Astrocyte of the spinal cord (primary cell): Measurements from ENCODE around the gene EEPD1.
"Not testable (repeated sequence)": the region's sequence is repeated elsewhere in the genome, so short reads cannot be mapped to it uniquely, and the experiment has no call there.

Source experiments
- DNase-seq: peaks from one replicate; pipeline ENCODE4 v3.0.0; 2011; ENCODE audit warnings: low read depth, low spot score
- H3K4me3 ChIP-seq: 2 replicates; pipeline ENCODE4 v1.5.1; 2011; ENCODE audit warnings: low read depth, mild to moderate bottlenecking, low read length, moderate library complexity
- in situ Hi-C: cut with HindIII; loops from 2 replicates; pipeline ENCODE4 v1.10.0; 2017; ENCODE audit warnings: low sequenced_read_pairs
- TF ChIP-seq, protein P1 (sequence below): IDR thresholded peaks from 2 replicates; pipeline ENCODE4 v1.5.1; 2012; ENCODE audit warnings: low read depth, mild to moderate bottlenecking, low read length, inconsistent platforms

Gene EEPD1

DNA sequence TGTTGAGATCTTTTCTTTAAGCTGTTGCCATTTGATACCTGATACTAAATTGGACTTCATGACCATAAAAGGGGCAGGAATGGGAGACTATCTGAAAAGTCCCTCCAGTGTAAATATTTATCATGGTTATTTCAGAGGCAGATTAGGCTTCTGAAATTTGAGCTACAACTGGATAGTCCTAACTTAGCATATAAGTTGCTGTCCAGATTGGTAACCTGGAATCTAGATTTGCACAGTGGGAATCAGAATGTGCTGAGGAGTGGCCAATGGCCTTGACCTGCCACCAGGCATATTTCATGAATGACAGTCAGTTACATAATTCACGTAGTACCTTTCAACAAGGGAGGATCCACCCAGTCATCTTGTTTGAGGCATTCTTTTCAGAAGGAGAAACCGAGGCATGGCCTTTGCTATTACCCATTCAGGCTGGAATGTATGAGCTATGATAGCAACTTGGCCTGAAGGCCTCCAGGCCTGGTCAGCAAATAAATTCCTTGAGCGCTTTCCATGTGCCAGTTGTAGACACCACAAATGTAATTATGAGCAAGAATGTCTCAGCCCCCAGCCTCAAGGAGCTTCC lies 80.0 kb downstream of the EEPD1 start:
- no peak for DNase-seq
- TF ChIP-seq, protein P1, sequence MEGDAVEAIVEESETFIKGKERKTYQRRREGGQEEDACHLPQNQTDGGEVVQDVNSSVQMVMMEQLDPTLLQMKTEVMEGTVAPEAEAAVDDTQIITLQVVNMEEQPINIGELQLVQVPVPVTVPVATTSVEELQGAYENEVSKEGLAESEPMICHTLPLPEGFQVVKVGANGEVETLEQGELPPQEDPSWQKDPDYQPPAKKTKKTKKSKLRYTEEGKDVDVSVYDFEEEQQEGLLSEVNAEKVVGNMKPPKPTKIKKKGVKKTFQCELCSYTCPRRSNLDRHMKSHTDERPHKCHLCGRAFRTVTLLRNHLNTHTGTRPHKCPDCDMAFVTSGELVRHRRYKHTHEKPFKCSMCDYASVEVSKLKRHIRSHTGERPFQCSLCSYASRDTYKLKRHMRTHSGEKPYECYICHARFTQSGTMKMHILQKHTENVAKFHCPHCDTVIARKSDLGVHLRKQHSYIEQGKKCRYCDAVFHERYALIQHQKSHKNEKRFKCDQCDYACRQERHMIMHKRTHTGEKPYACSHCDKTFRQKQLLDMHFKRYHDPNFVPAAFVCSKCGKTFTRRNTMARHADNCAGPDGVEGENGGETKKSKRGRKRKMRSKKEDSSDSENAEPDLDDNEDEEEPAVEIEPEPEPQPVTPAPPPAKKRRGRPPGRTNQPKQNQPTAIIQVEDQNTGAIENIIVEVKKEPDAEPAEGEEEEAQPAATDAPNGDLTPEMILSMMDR = no peak
- in situ Hi-C loops = no loop called here
- no peak overlapping the region for H3K4me3 ChIP-seq

DNA sequence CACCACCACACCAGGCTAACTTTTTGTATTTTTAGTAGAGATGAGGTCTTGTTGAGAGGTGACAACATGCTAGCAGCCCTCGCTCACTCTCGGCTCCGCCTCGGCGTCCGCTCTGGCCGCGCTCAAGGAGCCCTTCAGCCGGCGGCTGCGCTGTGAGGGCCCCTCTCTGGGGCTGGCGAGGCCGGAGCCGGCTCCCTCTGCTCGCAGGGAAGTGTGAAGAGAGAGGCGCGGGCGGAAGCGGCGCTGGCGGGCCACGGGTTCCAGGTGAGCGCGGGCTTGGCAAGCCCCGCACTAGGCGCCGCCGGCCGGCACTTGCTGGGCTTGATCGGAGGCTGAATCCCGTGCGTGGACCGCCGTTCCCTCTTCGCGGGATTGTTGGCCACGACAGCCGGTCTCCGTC lies 83.0 kb downstream of the EEPD1 start:
- in situ Hi-C loops = no loop called here
- TF ChIP-seq, protein P1 = no peak
- H3K4me3 ChIP-seq = no peak overlapping the region
- DNase-seq = no peak

DNA sequence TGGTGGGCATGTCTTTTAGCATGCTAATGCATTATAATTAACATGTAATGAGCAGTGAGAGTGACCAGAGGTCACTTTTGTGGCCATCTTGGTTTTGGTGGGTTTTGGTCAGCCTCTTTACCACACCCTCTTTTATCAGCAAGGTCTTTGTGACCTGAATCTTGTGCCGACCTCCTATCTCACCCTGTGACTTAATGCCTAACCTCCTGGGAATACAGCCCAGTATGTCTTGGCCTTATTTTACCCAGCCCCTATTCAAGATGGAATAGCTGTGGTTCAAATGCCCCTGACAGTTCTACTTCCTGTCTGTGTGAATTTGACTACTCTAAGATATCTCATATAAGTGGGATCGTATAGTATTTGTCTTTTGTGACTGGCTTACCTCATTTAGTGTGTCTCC lies 85.1 kb downstream of the EEPD1 start:
- DNase-seq = no peak
- in situ Hi-C loops = no loop called here
- no peak overlapping the region for H3K4me3 ChIP-seq
- TF ChIP-seq, protein P1 = no peak

DNA sequence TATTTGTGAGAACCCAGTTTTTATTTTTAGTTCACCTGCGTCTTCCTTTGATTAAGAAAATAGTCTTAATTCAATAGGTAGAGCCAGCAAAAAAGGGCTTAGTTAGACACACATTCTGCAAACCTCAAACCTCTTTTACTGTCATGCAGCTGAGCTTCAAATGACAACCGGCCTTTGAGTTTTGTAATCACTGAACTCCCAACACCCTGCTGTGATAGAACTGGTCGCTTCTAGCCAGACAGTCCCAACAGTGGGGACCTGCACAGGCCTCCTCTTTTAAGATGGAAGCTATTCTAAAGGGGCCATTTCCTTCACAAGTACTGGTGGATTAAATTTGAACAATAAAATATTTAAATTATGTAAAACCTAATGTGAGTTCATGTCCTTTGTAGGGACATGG lies 90.3 kb downstream of the EEPD1 start:
- DNase-seq, H3K4me3 ChIP-seq, in situ Hi-C loops: not testable (repeated sequence)

DNA sequence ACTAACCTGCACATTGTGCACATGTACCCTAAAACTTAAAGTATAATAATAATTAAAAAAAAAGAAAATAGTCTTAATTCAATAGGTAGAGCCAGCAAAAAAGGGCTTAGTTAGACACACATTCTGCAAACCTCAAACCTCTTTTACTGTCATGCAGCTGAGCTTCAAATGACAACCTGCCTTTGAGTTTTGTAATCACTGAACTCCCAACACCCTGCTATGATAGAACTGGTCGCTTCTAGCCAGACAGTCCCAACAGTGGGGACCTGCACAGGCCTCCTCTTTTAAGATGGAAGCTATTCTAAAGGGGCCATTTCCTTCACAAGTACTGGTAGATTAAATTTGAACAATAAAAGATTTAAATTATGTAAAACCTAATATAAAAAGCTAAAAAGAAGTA lies 90.9 kb downstream of the EEPD1 start:
- in situ Hi-C loops, DNase-seq, H3K4me3 ChIP-seq: not testable (repeated sequence)

DNA sequence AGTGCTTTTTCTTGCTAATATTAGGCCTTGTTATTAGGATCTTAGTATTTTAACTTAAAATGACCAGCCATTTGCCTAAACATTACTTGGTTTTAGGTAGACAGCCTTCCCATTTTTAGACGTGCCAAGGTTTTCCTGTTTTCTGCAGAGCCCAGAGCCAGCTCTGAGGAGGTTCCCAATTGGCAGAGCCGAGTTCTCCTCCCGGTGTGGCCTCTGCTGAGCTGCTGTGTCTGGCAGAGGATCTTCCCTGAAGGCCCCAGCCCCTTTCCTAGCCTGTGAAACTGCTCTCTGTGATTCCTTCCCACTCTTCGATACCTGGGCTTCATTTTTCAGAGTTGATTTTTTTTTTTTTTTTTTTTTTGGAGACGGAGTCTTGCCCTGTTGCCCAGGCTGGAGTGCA lies 91.4 kb downstream of the EEPD1 start:
- in situ Hi-C loops = no loop called here
- H3K4me3 ChIP-seq = no peak overlapping the region
- TF ChIP-seq, protein P1 = no peak
- no peak for DNase-seq

DNA sequence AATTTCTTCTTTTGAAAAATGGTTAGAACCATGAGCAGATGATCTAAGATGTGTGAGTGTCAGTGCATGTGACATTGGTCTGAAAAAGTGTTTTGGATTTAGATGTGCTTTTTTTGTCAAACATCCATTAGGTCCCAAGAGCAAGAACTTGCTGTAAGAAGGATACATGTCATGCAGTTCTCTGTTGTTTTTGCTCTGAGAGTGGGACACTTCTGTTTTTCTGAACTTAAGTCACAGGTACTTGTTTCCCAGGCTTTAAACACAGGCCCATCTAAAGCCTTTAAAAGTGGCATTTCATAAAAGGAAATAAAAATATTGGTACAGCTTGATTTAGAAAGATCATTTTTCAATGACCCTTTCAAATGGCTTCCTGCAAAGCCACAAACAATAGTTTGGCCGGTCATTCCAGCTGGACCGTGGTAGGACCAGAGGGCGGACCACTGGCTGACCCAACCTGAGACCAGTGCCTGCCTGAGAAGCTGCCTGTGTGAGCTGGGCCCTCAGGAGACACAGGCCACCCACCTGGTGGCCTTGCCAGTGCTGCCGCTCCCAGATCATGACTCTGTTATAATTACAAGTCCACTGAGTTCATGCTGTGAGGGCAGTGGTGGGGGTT lies 92.7 kb downstream of the EEPD1 start:
- TF ChIP-seq, protein P1 = no peak
- no peak for DNase-seq
- in situ Hi-C loops = no loop called here
- H3K4me3 ChIP-seq = no peak overlapping the region

DNA sequence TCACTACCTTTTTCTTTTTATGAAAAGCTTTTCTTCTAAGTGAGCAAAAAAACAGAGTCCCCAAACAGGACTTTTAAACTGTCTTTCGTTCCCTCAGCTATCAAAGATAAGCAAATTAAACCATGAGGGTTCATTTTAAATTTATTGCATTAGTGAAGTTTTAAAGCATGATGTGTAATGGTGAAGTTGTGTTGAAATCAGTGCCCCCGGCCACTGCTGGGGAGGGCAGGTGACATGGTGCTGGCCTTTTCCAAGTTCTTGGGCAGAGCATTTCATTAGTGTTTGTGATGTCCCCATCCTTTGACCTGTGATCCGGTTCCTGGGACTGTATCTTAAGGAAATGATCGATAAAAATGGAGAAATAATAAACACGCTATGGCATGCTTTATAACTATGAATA lies 96.0 kb downstream of the EEPD1 start:
- in situ Hi-C loops = no loop called here

More for the DNA sequence above, 96.0 kb downstream of the EEPD1 start:
- no peak overlapping the region for H3K4me3 ChIP-seq
- TF ChIP-seq, protein P1 = no peak
- DNase-seq = no peak
